GM21367 (cell line): ENCODE results near the gene SYT15B.
"Not testable (repeated sequence)": the region's sequence is repeated elsewhere in the genome, so short reads cannot be mapped to it uniquely, and the experiment has no call there.

Source experiments
- ATAC-seq: cut with Tn5 transposase; IDR thresholded peaks from one replicate; pipeline ENCODE4 v1.9.1; 2021; ENCODE audit not compliant: unreplicated experiment

Gene SYT15B

GRCh38 chr10:47730911-47731310 lies 32.5 kb downstream of the SYT15B start:
- not testable (repeated sequence) for ATAC-seq

DNA sequence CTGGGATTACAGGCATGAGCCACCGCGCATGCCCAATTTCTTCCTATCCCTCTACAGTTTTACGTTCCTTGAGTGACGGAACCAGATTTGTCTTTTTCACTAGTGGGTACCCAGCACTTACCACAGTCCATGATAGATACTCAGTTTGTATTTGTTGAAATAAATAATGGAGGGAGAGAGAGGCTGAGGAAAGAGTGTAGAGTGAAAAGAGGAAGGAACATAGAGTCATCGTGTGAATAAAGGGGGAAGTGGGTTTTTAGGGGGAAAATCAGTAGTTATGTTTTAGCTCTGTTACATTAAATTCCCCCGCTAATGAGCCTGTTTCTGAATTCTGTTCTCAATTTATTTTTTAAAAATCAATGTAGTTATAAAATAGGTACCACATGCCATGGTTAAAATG lies 37.7 kb downstream of the SYT15B start:
- not testable (repeated sequence) for ATAC-seq

GRCh38 chr10:47725047-47725446 lies 38.3 kb downstream of the SYT15B start:
- not testable (repeated sequence) for ATAC-seq

- ATAC-seq, result not testable (repeated sequence)
Observed at GRCh38 chr10:47724119-47724518, 39.3 kb downstream of the SYT15B start.

DNA sequence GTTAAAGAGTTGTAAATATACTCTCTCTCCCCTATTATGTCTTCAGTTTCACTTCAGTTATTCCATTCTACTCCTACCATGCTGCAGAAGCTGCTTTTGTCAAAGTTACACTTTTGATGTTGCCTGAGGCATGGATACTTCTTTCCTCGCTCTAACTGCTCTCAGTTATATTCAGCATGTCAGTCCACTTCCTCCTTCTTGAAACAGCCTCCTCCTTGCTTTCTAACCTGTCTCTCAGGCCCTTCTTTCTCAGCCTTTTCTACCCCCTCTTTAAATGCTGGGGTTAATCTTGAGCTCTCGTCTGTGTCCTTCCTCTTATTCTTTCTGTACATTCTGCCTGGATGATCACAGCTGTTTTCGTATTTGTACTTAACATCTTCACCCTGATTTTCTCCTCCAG lies 40.0 kb downstream of the SYT15B start:
- not testable (repeated sequence) for ATAC-seq

GRCh38 chr10:47717011-47717769 lies 46.2 kb downstream of the SYT15B start:
- not testable (repeated sequence) for ATAC-seq
